ENCODE measurements around the gene BHMT.
A peak's percentile ranks its signal among the peaks of the same experiment; 100 is the strongest.

The BHMT gene, protein sequence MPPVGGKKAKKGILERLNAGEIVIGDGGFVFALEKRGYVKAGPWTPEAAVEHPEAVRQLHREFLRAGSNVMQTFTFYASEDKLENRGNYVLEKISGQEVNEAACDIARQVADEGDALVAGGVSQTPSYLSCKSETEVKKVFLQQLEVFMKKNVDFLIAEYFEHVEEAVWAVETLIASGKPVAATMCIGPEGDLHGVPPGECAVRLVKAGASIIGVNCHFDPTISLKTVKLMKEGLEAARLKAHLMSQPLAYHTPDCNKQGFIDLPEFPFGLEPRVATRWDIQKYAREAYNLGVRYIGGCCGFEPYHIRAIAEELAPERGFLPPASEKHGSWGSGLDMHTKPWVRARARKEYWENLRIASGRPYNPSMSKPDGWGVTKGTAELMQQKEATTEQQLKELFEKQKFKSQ

DNA sequence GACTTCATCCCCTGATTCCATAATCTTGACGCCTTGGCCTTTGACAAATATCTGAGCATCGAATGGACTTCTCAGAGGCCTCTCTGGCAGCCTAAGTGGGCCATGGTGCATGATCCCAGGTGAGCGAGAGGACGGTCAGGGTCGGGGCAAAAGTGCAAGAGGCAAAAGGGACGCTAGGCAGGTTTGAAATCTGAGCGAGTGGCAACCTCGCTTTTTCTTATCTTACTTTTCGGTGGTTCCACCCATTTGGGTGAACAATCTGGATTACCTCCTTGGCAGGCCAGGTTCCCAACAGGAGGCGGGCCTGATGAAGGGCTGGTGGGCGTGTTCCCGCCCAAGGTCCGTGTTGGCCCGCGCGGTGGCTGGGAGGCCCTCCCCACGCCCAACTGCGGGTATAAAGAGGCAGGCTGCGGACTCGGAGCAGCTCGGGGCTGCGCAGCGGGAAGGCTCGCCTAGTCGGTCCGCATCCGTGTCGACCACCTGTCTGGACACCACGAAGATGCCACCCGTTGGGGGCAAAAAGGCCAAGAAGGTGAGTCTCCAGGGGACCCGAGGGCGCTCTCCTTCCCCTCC, at the start of gene BHMT:
BHMT (plus strand) TSS at position 423 of the 573 bp plus-strand sequence; CDS start at position 500, 77 bp downstream.
- no peak for DNase-seq

DNA sequence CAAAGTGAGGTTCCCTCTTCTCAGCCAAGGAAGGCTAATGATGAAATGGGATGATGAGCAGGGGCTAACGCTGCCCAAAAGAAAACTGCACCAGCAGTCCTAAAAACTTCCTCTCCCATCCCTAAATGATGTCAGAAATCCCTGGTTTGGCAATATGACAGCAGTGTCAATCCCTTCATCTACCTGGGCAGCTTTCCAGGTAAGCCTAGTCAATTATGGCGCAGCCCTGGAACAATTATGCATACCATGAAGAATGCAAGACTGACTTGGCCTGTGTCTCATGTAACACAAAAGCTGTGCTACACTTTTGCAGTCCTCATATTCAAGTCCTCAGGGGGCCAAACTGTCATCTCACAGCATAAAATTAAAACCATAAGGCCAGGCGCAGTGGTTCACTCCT, 49.2 kb upstream of the BHMT start:
- no peak for DNase-seq

DNA sequence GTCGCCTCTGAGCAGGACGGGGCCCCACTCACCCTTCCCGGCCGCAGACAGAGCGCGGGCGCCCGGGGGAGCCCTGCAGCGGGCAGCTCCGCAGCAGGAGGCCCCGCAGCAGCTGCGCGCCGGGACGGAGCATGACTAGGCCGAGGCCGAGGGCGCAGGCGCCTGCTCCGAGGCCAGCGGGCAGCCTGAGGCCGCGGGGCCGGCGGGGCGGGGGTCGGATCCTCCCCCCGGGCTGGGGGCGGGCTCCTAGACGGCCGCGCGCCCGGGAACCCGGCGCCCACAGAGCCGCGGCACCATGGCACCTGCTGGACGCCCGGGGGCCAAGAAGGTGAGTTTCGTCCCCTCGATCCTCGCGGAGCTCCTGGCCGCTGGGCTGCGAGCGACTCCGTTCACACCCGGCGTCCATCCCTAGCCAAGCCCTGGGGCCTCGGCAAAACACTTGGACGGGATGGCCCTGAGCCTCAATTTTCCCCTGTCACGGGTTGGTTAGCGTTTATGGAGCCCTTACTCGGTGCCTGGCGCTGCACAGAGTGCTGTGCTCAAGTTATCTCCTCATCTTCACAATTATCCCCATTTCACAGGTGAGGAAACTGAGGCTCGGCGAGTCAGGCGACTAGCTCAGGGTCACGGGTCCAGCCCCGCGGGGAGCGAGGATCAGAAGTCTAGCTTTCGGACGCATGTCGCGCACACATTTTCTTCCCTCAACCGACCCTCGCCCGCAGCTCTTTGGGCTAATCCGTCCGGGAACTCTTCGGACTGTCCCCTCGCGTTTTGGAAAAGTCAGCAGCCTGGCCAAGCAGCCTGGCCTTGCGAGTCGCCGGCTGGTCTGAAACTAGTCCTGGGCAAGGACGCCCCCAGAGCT, 41.9 kb upstream of the BHMT start, which contains the start of the genes BHMT2 and DMGDH:
BHMT2 (plus strand) TSS at position 280 of the 862 bp plus-strand sequence; CDS start at position 296, 16 bp downstream.
DMGDH (minus strand) TSS at position 187 of the 862 bp plus-strand sequence; CDS start at position 133, 54 bp downstream.
- DNase-seq = no peak

DNA sequence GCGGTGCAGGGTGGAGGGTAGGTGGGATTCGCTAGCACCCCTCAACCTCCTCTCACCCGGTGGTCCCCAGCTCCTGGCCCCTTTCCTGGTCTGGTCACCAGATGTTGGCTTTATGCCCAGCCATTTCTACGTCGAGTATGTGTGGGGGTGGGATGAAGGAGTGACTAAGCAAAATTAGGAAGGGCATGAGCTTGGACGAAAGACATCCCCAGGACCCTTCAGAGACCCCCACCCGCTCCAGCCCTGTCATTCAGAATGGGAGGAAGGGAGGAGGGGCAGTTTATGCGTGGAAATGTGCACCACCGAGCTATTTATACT, 41.3 kb upstream of the BHMT start:
- DNase-seq = no peak

DNA sequence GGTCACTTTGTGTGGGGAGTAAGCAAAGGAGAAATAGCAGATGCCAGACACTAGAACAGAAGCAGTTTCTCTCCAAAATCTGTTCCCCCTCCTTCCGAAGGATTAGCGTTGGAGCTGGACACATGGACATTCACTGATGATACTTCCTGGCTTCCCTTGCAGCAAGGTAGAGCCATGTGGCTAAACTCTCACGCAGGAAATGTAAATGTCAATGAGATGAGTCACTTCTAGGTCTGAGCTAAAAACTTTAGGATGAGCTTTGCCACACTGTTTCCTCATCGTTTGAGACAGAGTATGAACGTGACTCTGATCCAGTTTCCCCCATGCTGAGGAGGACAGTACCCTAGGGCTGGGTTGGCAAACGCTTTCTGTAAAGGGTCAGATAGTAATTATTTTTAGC, 37.0 kb upstream of the BHMT start:
- DNase-seq = no peak

DNA sequence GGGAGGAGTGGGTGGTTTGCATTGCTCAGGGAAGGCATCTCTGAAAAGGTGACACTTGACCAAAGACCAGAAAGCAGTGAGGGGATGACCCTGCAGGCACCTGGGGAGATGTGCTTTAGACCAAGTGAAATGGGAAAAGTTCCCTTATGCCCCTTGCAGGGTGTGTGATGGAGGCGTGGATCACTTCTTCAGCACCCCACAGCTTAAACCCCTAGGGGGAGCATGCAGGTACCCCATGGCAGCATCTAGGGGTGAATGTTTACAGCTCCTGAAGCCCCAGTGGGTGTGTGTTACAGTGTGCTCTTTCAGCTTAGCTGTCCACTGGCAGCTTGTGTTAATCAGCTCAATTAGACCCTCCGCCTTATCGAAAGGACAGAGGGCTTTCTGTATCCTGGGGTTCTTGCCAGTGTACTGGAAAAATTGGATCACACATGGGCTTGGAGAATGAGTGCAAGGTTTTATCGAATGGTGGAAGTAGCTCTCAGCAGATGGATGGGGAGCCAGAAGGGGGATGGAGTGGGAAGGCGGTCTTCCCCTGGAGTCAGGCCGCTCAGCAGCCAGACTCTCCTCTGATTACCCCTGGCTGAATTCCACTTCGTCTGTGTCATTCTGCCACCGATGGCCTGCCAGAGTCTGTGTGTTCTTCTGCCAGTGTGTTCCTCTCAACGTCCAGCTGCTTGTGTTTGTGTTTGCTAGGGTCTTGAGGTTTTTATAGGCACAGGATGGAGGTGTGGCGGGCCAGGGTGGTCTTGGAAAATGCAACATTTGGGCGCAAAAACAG, 35.8 kb upstream of the BHMT start:
- no peak for DNase-seq

DNA sequence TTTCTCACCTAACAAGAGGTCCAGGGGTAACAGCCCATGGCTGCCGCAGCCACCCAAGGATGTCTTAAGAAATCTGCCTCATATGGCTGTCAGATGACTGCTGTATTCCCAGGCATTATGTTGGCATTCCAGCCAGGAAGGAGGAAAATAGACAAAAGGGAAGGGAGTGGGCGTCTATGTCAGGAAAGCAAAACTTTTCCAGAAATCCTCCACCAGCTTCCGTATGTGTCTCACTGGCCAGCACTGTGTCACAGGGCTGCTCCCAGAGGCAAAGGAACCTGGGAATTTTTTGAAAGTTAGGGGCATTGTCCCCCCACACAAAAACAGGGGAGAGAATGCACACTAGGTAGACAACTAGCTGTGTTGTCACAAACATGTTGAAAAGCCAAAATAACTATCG, 34.8 kb upstream of the BHMT start:
- no peak for DNase-seq

DNA sequence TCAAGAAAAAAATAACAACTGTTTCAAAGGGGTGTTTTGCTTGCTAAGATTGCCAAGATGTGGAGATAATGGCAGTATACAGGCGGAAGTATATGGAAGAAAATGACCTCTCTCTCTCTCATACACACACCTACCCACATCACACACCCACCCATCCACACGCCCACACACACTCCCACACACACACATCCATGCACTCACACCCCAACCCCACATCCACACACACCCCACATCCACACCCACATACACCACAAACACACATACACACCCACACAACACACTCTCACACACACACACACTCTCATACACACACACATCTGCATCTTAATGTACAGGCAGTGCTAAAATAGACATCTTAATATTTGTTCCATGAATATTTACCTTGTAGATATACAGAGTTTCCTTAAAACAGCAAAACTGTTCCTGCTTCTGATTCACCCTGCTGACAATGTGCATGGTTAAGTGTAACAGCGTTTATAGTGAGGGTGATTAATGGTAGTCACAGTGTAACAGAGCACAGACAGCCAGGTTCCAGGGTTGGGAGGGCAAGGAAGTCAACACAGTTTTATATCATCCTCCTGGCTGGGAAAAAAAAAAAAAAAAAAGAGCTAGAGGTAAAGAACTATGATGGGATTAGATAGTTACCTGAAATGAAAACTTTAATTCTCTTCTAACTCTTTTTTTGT, 33.8 kb upstream of the BHMT start:
- DNase-seq = no peak

DNA sequence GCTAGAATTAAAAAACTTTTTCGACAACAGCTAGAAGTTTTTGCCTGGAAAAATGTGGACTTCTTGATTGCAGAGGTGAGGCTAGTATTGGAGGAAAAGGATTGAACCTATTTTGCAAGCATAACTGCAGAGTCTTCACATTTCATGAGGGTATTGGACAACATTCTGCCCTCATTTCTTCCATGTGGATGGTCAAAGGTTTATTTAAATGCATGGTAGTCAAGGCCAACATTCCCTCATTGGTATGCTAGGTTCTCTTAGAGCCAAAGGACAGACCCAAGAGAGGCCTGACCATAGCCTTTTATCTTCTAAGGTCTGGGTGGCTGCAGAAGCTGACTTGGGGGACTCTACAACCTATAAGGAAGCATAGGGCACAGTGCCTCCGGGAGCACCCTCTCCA, 30.8 kb upstream of the BHMT start:
- no peak for DNase-seq

DNA sequence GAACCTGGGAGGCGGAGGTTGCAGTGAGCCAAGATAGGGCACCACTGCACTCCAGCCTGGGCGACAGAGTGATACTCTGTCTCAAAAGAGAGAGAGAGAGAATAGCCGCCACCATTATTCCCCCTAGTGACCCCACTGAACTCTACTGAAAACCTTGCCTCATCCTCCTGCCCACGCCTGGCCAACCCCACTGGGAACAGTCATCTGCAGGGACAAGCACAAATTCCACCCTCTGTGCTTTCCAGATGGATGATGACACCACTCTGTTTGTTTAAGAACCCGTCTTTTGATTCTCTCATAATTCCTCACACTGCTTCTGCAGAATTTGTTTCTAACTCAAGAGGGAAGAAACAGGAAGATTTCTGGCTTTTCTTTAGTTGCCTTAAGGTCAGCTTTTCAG, 29.8 kb upstream of the BHMT start:
- no peak for DNase-seq

DNA sequence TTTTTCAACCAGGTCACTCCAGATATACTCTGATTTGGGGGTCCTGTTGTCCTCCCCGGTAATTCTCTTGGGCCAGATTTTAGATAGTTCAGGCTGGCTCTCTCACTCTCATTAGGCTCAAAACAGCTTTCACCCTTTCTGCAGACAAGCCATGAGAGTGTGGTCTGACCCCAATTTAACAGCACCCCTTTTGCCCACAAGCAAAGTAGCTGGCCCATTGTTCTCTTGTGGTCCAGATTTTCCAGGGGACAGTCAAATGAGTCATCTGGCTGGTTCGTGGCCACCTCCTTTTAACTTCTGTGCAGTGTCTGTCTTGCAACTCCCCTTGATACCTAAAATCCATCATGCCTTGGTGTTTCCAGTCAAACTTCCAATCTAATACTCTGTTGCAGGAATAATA, 25.5 kb upstream of the BHMT start:
- no peak for DNase-seq

DNA sequence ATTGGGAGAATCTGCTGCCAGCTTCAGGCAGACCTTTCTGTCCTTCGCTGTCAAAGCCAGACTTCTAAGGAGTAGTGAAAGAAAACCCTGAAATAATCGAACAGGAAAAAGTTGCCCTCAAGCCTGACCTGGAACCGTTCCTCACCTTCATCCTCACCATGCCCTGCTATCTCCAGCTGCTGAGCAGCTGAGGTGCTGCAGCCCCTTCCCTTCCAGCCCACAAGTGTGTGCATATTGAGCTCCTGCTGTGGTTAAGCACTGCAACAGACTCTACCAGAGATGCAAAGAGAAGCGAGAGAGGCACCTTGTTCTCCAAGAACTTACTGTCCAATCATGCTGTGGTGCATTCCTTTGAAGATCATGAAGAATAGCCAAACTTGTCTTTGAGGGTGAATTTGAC, 23.1 kb upstream of the BHMT start:
- DNase-seq = no peak

DNA sequence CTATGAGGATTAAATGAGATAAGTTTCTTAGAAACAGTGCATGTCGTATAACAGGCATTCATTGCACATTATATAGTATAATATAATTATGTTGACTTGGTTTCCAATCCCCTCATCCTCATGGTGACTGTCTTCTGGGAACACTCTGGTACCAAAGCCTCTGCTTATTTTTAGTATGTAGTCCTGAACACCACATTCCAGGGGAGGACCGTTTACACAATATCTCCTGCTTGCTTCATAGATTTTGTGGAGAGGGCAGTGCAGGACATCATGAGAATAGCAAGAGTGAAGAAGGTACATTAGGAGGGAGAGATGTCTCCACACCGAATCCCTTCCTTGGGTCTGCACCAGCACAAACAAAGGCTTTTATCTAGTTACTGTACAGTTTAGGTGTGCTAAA, 20.5 kb upstream of the BHMT start:
- DNase-seq = no peak

DNA sequence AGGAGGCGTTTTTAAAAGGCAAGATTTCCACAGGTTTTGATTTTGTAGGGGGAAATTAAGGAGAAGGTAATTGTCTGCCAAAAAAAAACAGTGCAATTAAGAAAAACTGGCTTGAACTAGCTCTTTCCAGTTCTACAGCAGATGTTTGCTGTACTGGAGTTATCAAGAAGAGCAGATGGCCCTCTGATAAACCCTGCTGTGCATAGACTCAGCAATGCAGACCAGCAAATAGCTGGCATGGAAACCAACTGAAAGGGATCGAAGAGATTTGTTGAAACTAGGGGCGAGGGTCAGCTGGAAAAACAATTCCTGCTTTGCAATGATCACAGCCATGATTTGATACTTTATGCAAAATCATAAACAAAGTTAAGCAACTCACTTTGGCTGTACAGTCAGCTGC, 17.8 kb upstream of the BHMT start:
- no peak for DNase-seq

DNA sequence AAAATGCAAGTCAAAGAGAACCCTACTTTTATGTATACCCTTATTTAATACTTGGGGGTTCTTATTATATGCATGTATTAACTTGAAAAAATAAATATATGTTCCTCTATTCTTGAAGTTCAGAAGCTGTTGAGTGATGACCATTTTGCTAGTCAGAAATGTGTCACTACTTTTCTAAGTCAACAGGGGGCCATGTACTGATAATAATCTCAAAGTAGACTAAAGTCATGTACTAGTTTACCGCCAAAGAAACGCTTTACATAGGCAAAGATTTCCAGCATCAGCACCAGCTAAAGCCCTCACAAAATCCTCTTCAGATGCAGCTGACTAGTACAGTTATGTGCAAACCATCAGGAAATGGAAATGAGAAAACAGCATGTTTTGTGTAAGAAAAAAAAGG, 5.7 kb upstream of the BHMT start:
- DNase-seq = no peak

DNA sequence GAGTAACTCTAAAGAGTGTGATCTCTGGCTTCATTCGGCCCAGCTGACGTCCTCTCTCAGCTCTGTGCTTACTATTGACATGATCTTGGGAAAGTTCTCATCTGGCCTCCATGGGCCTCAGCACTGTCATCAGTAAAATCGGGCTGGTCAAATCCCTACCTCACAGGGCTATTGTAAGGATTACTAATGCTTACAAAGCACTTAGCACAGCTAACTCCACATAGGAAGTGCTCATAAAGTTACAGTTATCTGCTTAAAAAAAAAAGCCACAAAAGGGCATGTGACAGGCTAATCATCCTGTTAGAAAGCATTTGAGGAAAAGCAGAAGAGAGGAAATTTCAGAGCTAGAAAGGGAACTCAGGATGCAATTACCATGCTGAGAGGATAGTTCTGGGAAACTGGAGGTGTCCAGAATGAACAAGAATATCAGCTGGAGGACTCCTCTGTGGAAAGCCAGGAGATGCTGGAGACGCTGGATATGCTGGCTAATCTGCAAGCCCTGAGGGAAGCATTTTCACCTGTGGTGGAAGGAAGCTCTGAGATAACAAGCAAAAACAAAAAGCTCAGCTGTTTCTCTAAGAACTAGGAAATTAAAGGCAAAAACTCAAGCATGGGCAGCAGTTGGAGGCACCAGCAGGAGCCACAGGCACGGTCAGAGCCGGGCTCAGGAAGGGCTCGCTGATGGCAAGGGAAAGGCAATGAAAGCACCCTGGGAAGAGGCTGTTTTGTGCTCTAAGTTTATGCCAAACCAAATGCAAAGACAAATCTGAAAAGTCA, 4.4 kb upstream of the BHMT start:
- no peak for DNase-seq

DNA sequence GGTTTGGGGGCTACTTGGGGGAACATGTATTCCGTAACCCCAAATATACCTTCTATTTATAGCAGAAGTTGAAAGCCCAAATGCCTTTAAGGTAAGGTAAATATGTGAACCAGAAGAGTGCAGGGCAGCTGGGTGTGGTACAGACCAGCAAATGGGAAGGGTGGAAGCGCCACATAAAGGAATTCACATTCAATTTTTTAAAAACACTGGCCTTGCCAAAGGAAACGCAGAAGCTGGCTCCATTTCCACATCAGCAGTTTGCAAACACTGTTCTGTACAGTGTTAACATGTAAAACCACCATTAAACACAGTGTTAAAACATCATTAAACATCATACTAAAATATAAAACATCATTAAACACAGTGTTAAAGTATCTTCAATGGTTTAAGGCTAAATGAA, 3.5 kb upstream of the BHMT start:
- DNase-seq = no peak

DNA sequence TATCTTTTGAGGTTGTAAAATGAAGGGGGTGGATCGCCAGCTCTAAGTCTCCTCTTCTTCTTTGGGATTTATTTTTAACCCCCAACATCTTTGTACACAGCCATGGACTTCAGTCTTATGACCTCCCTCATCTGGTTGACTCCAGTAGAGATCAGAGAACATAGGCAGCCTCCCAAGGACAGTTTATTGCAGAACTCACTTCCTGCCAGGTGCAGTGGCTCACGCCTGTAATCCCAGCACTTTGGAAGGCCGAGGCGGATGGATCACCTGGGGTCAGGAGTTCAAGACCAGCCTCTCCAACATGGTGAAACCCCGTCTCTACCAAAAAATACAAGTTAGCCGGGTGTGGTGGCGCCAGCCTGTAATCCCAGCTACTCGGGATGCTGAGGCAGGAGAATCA, 2.8 kb upstream of the BHMT start:
- DNase-seq = no peak

DNA sequence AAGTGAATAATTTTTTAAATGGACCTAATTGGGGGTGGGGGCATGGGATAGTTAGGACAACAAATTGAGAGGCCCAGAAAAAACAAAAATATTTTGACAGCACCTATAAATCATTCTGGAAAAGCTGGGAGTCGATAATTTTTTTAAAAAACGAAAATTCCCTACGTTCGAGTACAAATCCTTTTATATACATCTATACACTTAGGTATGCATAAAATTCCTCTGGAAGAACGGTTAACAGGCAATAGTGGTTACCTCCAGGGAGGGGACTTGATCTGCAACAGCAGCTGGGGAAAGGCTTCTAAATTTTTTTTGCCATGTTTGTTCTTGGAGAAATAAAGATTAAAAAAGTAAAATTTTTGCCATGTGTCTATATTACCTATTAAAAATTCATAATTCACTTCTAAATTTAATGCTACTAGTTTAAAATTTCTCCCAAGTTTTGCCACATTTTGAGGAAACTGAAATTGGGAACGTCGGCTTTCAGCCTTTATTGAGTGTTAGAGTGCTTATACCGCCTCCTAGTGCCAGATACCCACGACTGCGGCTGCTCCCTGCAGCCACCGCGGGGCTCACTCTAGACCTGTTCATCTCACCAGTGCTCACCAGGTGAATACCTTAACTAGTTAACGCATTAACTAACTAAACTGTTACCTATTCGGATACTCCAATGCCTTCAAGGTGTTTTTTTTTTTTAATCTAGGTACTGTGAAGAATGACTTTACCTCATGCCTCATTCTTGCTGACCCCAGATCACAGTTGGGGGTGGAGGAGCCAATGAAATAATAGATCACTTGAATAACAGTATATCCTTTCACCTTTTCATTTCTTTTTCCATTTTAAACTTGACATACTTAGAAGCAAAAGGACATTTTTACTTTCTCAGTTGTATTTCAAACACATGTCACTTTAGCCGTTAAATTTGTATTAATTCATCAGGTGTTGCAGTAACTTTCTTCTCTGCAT, 1.8 kb upstream of the BHMT start:
- DNase-seq = peak; percentile 14
